ENCODE data around the gene LACRT. TPM values are rescaled to one million over a fixed set of nuclear protein-coding genes. Genes with fewer than 3 reads are reported as not detected.

Gene LACRT
- total and polyA plus RNA-seq, 4 donors = not detected

DNA sequence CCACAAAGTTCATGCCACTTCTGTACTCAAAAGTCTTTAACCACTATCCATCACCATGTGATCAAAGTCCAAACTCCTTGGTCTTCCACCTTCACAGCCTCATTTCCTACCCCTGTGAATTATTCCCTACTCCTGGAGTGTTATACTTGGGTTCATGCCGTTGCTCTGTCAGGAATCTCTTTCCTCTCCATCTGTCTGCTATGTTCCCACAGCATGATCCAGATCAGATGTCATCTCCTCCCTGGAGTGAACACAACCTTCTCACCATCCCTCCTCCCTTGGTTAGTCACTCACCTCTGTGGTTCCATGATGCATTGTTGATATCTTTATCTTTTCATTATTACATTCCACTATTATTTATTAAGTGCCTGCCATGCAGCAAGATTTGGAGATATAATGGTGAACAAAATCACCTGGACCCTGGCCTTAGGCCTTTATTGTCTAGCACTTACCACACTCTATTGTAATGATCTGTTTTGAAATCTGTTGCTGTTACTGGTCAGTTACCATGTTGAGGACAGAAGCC, 22.4 kb downstream of the LACRT start:
- no peak overlapping the region for H3K9ac ChIP-seq (ENCODE audit: low read depth in 1 of 2, low read length in 2 of 2)
- H3K36me3 ChIP-seq (ENCODE audit: control insufficient read depth in 4 of 4, insufficient read depth in 3 of 4, low read depth in 1 of 4, low read length in 3 of 4) = no peaks in the 10 kb centered on the region
- H3K9me3 ChIP-seq (ENCODE audit: control insufficient read depth in 4 of 4, low read length in 3 of 4) = no peaks in the 10 kb centered on the region
- H3K27me3 ChIP-seq (ENCODE audit: control insufficient read depth in 4 of 4, insufficient read depth in 4 of 4, low read length in 3 of 4) = peaks cover 0 to 8% (median under 1%) of the 10 kb centered on the region in 4 donors
- 73% methylated on average over 1 of the region's 1 CpG for WGBS
- DNase-seq (ENCODE audit: low spot score) = no peak
- H3K4me1 ChIP-seq (ENCODE audit: control insufficient read depth in 4 of 4, insufficient read depth in 4 of 4, low read length in 3 of 4) = no peaks in the 10 kb centered on the region
- no peak overlapping the region for H3K27ac ChIP-seq (ENCODE audit: low read depth in 1 of 2, low read length in 2 of 2)
- no peak overlapping the region for H3K4me3 ChIP-seq (ENCODE audit: low read depth in 1 of 3, low read length in 3 of 3)
- TF ChIP-seq NR2F2 (IDR thresholded peaks at IDR 0.05) = no peak
- TF ChIP-seq, protein P1, sequence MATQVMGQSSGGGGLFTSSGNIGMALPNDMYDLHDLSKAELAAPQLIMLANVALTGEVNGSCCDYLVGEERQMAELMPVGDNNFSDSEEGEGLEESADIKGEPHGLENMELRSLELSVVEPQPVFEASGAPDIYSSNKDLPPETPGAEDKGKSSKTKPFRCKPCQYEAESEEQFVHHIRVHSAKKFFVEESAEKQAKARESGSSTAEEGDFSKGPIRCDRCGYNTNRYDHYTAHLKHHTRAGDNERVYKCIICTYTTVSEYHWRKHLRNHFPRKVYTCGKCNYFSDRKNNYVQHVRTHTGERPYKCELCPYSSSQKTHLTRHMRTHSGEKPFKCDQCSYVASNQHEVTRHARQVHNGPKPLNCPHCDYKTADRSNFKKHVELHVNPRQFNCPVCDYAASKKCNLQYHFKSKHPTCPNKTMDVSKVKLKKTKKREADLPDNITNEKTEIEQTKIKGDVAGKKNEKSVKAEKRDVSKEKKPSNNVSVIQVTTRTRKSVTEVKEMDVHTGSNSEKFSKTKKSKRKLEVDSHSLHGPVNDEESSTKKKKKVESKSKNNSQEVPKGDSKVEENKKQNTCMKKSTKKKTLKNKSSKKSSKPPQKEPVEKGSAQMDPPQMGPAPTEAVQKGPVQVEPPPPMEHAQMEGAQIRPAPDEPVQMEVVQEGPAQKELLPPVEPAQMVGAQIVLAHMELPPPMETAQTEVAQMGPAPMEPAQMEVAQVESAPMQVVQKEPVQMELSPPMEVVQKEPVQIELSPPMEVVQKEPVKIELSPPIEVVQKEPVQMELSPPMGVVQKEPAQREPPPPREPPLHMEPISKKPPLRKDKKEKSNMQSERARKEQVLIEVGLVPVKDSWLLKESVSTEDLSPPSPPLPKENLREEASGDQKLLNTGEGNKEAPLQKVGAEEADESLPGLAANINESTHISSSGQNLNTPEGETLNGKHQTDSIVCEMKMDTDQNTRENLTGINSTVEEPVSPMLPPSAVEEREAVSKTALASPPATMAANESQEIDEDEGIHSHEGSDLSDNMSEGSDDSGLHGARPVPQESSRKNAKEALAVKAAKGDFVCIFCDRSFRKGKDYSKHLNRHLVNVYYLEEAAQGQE (IDR thresholded peaks at IDR 0.05) = no peak
- TF ChIP-seq, protein P2, sequence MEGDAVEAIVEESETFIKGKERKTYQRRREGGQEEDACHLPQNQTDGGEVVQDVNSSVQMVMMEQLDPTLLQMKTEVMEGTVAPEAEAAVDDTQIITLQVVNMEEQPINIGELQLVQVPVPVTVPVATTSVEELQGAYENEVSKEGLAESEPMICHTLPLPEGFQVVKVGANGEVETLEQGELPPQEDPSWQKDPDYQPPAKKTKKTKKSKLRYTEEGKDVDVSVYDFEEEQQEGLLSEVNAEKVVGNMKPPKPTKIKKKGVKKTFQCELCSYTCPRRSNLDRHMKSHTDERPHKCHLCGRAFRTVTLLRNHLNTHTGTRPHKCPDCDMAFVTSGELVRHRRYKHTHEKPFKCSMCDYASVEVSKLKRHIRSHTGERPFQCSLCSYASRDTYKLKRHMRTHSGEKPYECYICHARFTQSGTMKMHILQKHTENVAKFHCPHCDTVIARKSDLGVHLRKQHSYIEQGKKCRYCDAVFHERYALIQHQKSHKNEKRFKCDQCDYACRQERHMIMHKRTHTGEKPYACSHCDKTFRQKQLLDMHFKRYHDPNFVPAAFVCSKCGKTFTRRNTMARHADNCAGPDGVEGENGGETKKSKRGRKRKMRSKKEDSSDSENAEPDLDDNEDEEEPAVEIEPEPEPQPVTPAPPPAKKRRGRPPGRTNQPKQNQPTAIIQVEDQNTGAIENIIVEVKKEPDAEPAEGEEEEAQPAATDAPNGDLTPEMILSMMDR (IDR thresholded peaks at IDR 0.05; ENCODE audit: low read depth, low read length, missing input control) = no peak
- TF ChIP-seq GABPA (IDR thresholded peaks at IDR 0.05 in 1 of 2, conservative IDR thresholded peaks at IDR 0.05 in 1 of 2) = no peak
- TF ChIP-seq, protein P3, sequence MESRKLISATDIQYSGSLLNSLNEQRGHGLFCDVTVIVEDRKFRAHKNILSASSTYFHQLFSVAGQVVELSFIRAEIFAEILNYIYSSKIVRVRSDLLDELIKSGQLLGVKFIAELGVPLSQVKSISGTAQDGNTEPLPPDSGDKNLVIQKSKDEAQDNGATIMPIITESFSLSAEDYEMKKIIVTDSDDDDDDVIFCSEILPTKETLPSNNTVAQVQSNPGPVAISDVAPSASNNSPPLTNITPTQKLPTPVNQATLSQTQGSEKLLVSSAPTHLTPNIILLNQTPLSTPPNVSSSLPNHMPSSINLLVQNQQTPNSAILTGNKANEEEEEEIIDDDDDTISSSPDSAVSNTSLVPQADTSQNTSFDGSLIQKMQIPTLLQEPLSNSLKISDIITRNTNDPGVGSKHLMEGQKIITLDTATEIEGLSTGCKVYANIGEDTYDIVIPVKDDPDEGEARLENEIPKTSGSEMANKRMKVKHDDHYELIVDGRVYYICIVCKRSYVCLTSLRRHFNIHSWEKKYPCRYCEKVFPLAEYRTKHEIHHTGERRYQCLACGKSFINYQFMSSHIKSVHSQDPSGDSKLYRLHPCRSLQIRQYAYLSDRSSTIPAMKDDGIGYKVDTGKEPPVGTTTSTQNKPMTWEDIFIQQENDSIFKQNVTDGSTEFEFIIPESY (IDR thresholded peaks at IDR 0.05) = no peak
- no peak for TF ChIP-seq TAF1 (conservative IDR thresholded peaks at IDR 0.05)
- TF ChIP-seq, protein P4, sequence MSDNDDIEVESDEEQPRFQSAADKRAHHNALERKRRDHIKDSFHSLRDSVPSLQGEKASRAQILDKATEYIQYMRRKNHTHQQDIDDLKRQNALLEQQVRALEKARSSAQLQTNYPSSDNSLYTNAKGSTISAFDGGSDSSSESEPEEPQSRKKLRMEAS (IDR thresholded peaks at IDR 0.05) = no peak
- no peak for TF ChIP-seq EGR1 (IDR thresholded peaks at IDR 0.05; ENCODE audit: low read depth in 2 of 2)
- TF ChIP-seq, protein P5, sequence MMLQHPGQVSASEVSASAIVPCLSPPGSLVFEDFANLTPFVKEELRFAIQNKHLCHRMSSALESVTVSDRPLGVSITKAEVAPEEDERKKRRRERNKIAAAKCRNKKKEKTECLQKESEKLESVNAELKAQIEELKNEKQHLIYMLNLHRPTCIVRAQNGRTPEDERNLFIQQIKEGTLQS (IDR thresholded peaks at IDR 0.05) = no peak
- no peak for TF ChIP-seq FOXA2 (IDR thresholded peaks at IDR 0.05)
- TF ChIP-seq SP1 (IDR thresholded peaks at IDR 0.05) = no peak
- no peak for TF ChIP-seq HNF4A (conservative IDR thresholded peaks at IDR 0.05)

DNA sequence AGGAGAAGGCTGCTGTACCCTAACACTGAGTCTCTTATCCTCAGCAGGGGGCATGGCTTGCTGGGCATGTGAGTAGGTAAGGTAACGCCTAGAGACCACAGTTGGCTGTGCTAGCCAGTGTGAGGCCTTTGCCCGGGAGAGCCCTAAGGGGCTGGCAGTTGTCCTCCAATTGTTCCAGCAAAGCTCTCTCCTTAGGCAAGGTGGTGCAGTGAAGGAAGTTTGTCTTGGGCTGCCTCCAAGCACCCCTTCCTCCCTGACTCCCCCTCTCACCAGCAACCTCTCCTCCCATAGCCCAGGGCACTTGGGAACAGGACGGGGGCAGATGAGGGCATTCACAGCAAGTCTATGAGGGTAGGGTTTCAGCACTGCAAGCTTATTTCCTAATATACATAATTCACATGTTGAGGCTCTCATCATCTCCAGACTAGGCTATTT, 23.0 kb downstream of the LACRT start:
- no peak overlapping the region for H3K9ac ChIP-seq (ENCODE audit: low read depth in 1 of 2, low read length in 2 of 2)
- WGBS = 89% methylated on average over 3 of the region's 3 CpGs
- H3K27me3 ChIP-seq (ENCODE audit: control insufficient read depth in 4 of 4, insufficient read depth in 4 of 4, low read length in 3 of 4) = peaks cover 0 to 8% (median under 1%) of the 10 kb centered on the region in 4 donors
- H3K4me3 ChIP-seq (ENCODE audit: low read depth in 1 of 3, low read length in 3 of 3) = no peak overlapping the region
- H3K4me1 ChIP-seq (ENCODE audit: control insufficient read depth in 4 of 4, insufficient read depth in 4 of 4, low read length in 3 of 4) = no peaks in the 10 kb centered on the region
- TF ChIP-seq FOXA2 (IDR thresholded peaks at IDR 0.05) (no peak), HNF4A (conservative IDR thresholded peaks at IDR 0.05) (no peak), GABPA (IDR thresholded peaks at IDR 0.05 in 1 of 2, conservative IDR thresholded peaks at IDR 0.05 in 1 of 2) (no peak), RXRA (IDR thresholded peaks at IDR 0.05) (no peak), HNF4G (IDR thresholded peaks at IDR 0.05) (no peak), SP1 (IDR thresholded peaks at IDR 0.05) (no peak), YY1 (IDR thresholded peaks at IDR 0.05) (no peak), NR2F2 (IDR thresholded peaks at IDR 0.05) (no peak), TAF1 (conservative IDR thresholded peaks at IDR 0.05) (no peak)
- TF ChIP-seq, protein P5 (IDR thresholded peaks at IDR 0.05) = no peak
- TF ChIP-seq, protein P1 (IDR thresholded peaks at IDR 0.05) = no peak
- TF ChIP-seq, protein P3 (IDR thresholded peaks at IDR 0.05) = no peak
- H3K36me3 ChIP-seq (ENCODE audit: control insufficient read depth in 4 of 4, insufficient read depth in 3 of 4, low read depth in 1 of 4, low read length in 3 of 4) = no peaks in the 10 kb centered on the region
- no peaks in the 10 kb centered on the region for H3K9me3 ChIP-seq (ENCODE audit: control insufficient read depth in 4 of 4, low read length in 3 of 4)
- no peak for DNase-seq (ENCODE audit: low spot score)
- no peak overlapping the region for H3K27ac ChIP-seq (ENCODE audit: low read depth in 1 of 2, low read length in 2 of 2)
